Osteocyte (in vitro differentiated cells): ENCODE data around the gene INSRR. TPM values are rescaled to one million over a fixed set of nuclear protein-coding genes. Genes with fewer than 3 reads are reported as not detected.

Source experiments
- DNase-seq: peaks from one replicate; pipeline ENCODE4 v3.0.0; 2021; ENCODE audit warnings: mixed read lengths; ENCODE audit not compliant: unreplicated experiment; ENCODE audit errors: extremely low spot score
- H3K27ac Mint-ChIP-seq: one replicate; pipeline ENCODE4 v1.8.0; 2021; ENCODE audit warnings: mild to moderate bottlenecking, mixed read lengths; ENCODE audit not compliant: unreplicated experiment
- H3K27me3 Mint-ChIP-seq: one replicate; pipeline ENCODE4 v1.8.0; 2021; ENCODE audit warnings: mixed read lengths; ENCODE audit not compliant: unreplicated experiment
- H3K36me3 Mint-ChIP-seq: one replicate; pipeline ENCODE4 v1.8.0; 2021; ENCODE audit warnings: mixed read lengths; ENCODE audit not compliant: unreplicated experiment
- H3K4me1 Mint-ChIP-seq: one replicate; pipeline ENCODE4 v1.8.0; 2021; ENCODE audit warnings: mixed read lengths; ENCODE audit not compliant: unreplicated experiment
- H3K4me3 Mint-ChIP-seq: one replicate; pipeline ENCODE4 v1.8.0; 2021; ENCODE audit warnings: mild to moderate bottlenecking, moderate library complexity, mixed read lengths; ENCODE audit not compliant: unreplicated experiment
- H3K9me3 Mint-ChIP-seq: one replicate; pipeline ENCODE4 v1.8.0; 2021; ENCODE audit warnings: mixed read lengths; ENCODE audit not compliant: unreplicated experiment
- total RNA-seq: library from RNA; stranded (reverse); gene quantifications from 2 replicates; pipeline ENCODE4 v1.2.1, GENCODE V29; 2021
- TF ChIP-seq, protein P1 (sequence below): fragments of 200-600 bp; sonication (generic); IDR thresholded peaks from 2 replicates; pipeline ENCODE4 v1.5.0; 2021; ENCODE audit warnings: antibody characterized with exemption, mild to moderate bottlenecking, moderate library complexity

Gene INSRR
- total RNA-seq, 1 donor from 2014 or later: 0.21 TPM

GRCh38 chr1:156838972-156839371 lies 19.9 kb downstream of the INSRR start:
- Mint-ChIP-seq H3K4me1 (no peaks in the 10 kb centered on the region), H3K27me3 (peaks cover 66% of the 10 kb centered on the region), H3K36me3 (no peaks in the 10 kb centered on the region), H3K27ac (no peak overlapping the region), H3K4me3 (no peak overlapping the region), H3K9me3 (no peaks in the 10 kb centered on the region)
- TF ChIP-seq, protein P1, sequence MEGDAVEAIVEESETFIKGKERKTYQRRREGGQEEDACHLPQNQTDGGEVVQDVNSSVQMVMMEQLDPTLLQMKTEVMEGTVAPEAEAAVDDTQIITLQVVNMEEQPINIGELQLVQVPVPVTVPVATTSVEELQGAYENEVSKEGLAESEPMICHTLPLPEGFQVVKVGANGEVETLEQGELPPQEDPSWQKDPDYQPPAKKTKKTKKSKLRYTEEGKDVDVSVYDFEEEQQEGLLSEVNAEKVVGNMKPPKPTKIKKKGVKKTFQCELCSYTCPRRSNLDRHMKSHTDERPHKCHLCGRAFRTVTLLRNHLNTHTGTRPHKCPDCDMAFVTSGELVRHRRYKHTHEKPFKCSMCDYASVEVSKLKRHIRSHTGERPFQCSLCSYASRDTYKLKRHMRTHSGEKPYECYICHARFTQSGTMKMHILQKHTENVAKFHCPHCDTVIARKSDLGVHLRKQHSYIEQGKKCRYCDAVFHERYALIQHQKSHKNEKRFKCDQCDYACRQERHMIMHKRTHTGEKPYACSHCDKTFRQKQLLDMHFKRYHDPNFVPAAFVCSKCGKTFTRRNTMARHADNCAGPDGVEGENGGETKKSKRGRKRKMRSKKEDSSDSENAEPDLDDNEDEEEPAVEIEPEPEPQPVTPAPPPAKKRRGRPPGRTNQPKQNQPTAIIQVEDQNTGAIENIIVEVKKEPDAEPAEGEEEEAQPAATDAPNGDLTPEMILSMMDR: peak; percentile 87
- DNase-seq: no peak

GRCh38 chr1:156836892-156837291 lies 22.0 kb downstream of the INSRR start:
- H3K4me3 Mint-ChIP-seq: no peak overlapping the region
- TF ChIP-seq, protein P1: no peak
- H3K4me1 Mint-ChIP-seq: no peaks in the 10 kb centered on the region
- H3K27ac Mint-ChIP-seq: no peak overlapping the region
- H3K9me3 Mint-ChIP-seq: no peaks in the 10 kb centered on the region
- no peaks in the 10 kb centered on the region for H3K36me3 Mint-ChIP-seq
- DNase-seq: no peak
- H3K27me3 Mint-ChIP-seq: peaks cover 68% of the 10 kb centered on the region

- Mint-ChIP-seq H3K4me3 (no peak overlapping the region), H3K9me3 (no peaks in the 10 kb centered on the region), H3K27me3 (peaks cover 76% of the 10 kb centered on the region), H3K36me3 (no peaks in the 10 kb centered on the region), H3K4me1 (no peaks in the 10 kb centered on the region), H3K27ac (no peak overlapping the region)
- TF ChIP-seq, protein P1: no peak
- no peak for DNase-seq
Observed at GRCh38 chr1:156836041-156836654, 22.8 kb downstream of the INSRR start.

GRCh38 chr1:156834322-156834721 lies 24.6 kb downstream of the INSRR start:
- H3K27ac Mint-ChIP-seq: no peak overlapping the region
- DNase-seq: no peak
- TF ChIP-seq, protein P1: no peak
- H3K36me3 Mint-ChIP-seq: no peaks in the 10 kb centered on the region
- peaks cover 66% of the 10 kb centered on the region for H3K27me3 Mint-ChIP-seq
- H3K4me1 Mint-ChIP-seq: no peaks in the 10 kb centered on the region
- H3K4me3 Mint-ChIP-seq: no peak overlapping the region
- no peaks in the 10 kb centered on the region for H3K9me3 Mint-ChIP-seq

DNA sequence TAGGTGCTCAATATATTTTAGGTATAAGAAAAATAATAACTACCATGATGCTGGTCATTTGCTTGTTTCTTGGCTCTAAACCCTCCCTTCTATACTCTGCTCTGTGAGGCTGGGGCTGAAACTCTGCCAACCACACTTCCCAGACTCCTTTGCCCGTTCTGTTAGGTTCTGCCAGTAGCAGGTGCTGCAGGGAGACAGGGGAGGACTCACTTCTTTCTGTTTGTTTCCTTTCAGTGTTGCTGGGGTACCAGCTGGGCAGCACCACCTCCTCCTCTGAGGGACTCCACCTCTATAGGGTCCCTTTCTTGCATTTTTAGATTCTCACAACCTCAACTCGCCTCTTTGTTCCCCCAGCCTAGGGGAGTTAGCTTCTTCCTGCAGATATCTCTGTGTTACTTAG lies 25.3 kb downstream of the INSRR start:
- Mint-ChIP-seq H3K4me1 (no peaks in the 10 kb centered on the region), H3K27me3 (peaks cover 60% of the 10 kb centered on the region), H3K9me3 (no peaks in the 10 kb centered on the region), H3K36me3 (no peaks in the 10 kb centered on the region), H3K27ac (no peak overlapping the region), H3K4me3 (no peak overlapping the region)
- no peak for DNase-seq
- TF ChIP-seq, protein P1: no peak
